Measurements from ENCODE around the gene ZNF614.

The ZNF614 gene

GRCh38 chr19:51971624-51972023 is 56.6 kb downstream of the ZNF614 start:
- peaks cover 35% of the 10 kb centered on the region for H3K9me3 ChIP-seq (ENCODE audit: insufficient read depth, low read length)
- no peak overlapping the region for H3K4me2 ChIP-seq (ENCODE audit: low read length)
- H3K27me3 ChIP-seq (ENCODE audit: low read depth, low read length) = no peaks in the 10 kb centered on the region
- H4K20me1 ChIP-seq (ENCODE audit: insufficient read depth, low read length) = no peaks in the 10 kb centered on the region
- no peak overlapping the region for H3K4me3 ChIP-seq (ENCODE audit: low read length)
- H3K27ac ChIP-seq (ENCODE audit: low read length) = no peak overlapping the region
- H3K9ac ChIP-seq (ENCODE audit: low read length) = no peak overlapping the region
- no peaks in the 10 kb centered on the region for H3K4me1 ChIP-seq (ENCODE audit: low read length)
- H2AFZ ChIP-seq (ENCODE audit: low read depth, low read length) = no peak overlapping the region
- no peaks in the 10 kb centered on the region for H3K36me3 ChIP-seq (replicated peaks; ENCODE audit: low read depth, low read length)
- no peaks in the 10 kb centered on the region for H3K79me2 ChIP-seq (ENCODE audit: low read length)
- TF ChIP-seq CTCF (IDR thresholded peaks at IDR 0.05; ENCODE audit: low read depth, low read length) (no peak), EZH2phosphoT487 (IDR thresholded peaks at IDR 0.05; ENCODE audit: low read depth) (no peak)

- H3K9me3 ChIP-seq (ENCODE audit: insufficient read depth, low read length) = peaks cover 38% of the 10 kb centered on the region
- no peak overlapping the region for H3K4me2 ChIP-seq (ENCODE audit: low read length)
- H3K36me3 ChIP-seq (replicated peaks; ENCODE audit: low read depth, low read length) = no peaks in the 10 kb centered on the region
- H3K27ac ChIP-seq (ENCODE audit: low read length) = no peak overlapping the region
- TF ChIP-seq CTCF (IDR thresholded peaks at IDR 0.05; ENCODE audit: low read depth, low read length) (no peak), EZH2phosphoT487 (IDR thresholded peaks at IDR 0.05; ENCODE audit: low read depth) (no peak)
- no peaks in the 10 kb centered on the region for H4K20me1 ChIP-seq (ENCODE audit: insufficient read depth, low read length)
- no peaks in the 10 kb centered on the region for H3K79me2 ChIP-seq (ENCODE audit: low read length)
- no peak overlapping the region for H3K4me3 ChIP-seq (ENCODE audit: low read length)
- H3K27me3 ChIP-seq (ENCODE audit: low read depth, low read length) = no peaks in the 10 kb centered on the region
- H2AFZ ChIP-seq (ENCODE audit: low read depth, low read length) = no peak overlapping the region
- H3K4me1 ChIP-seq (ENCODE audit: low read length) = no peaks in the 10 kb centered on the region
- H3K9ac ChIP-seq (ENCODE audit: low read length) = no peak overlapping the region
Observed at GRCh38 chr19:51970718-51971117, 57.5 kb downstream of the ZNF614 start.

GRCh38 chr19:51965583-51965982 is 62.6 kb downstream of the ZNF614 start:
- Histone ChIP-seq H3K27ac (ENCODE audit: low read length) (no peak overlapping the region), H3K4me2 (ENCODE audit: low read length) (no peak overlapping the region), H3K9me3 (ENCODE audit: insufficient read depth, low read length) (peaks cover 20% of the 10 kb centered on the region; the same call in 1 of the 2 replicates), H3K4me3 (ENCODE audit: low read length) (no peak overlapping the region), H3K4me1 (ENCODE audit: low read length) (no peaks in the 10 kb centered on the region), H3K9ac (ENCODE audit: low read length) (no peak overlapping the region), H3K27me3 (ENCODE audit: low read depth, low read length) (no peaks in the 10 kb centered on the region), H2AFZ (ENCODE audit: low read depth, low read length) (no peak overlapping the region), H3K79me2 (ENCODE audit: low read length) (no peaks in the 10 kb centered on the region), H3K36me3 (replicated peaks; ENCODE audit: low read depth, low read length) (no peaks in the 10 kb centered on the region), H4K20me1 (ENCODE audit: insufficient read depth, low read length) (no peaks in the 10 kb centered on the region)
- no peak for TF ChIP-seq CTCF (IDR thresholded peaks at IDR 0.05; ENCODE audit: low read depth, low read length)
- no peak for TF ChIP-seq EZH2phosphoT487 (IDR thresholded peaks at IDR 0.05; ENCODE audit: low read depth)
